Heart right ventricle (tissue), 16 donors: Measurements from ENCODE around the gene TRIM63. TPM values are rescaled to one million over a fixed set of nuclear protein-coding genes. Genes with fewer than 3 reads are reported as not detected.
A peak's percentile ranks its signal among the peaks of the same experiment; 100 is the strongest.

Experiments
- ATAC-seq, 8 donors: fragments of 200-7000 bp; cut with Tn5 transposase; one replicate each; pipeline ENCODE4 v1.9.1; 2020; ENCODE audit warnings: mild to moderate bottlenecking in 8 of 8, moderate library complexity in 8 of 8, moderate number of reproducible peaks in 1 of 8
- DNase-seq, 2 donors: peaks; one replicate each; pipeline ENCODE4 v3.0.0-alpha.2; 2020
- H3K27ac ChIP-seq, 10 donors: fragments of 200-600 bp; sonication (generic) in 2 of 10; one replicate each; pipeline versions ENCODE4 v1.5.0 to v1.8.0; 2020 to 2022; ENCODE audit warnings: mild to moderate bottlenecking in 3 of 10
- H3K27me3 ChIP-seq, 7 donors: fragments of 200-600 bp; one replicate each; pipeline ENCODE4 v1.8.0; 2021 to 2022; ENCODE audit warnings: mild to moderate bottlenecking in 2 of 7
- H3K36me3 ChIP-seq, 9 donors: fragments of 200-600 bp; sonication (generic) in 1 of 9; one replicate each; pipeline versions ENCODE4 v1.5.0 to v1.8.0; 2020 to 2022; ENCODE audit warnings: mild to moderate bottlenecking in 2 of 9
- H3K4me1 ChIP-seq, 9 donors: fragments of 200-600 bp; sonication (generic) in 1 of 9; one replicate each; pipeline versions ENCODE4 v1.5.0 to v1.8.0; 2020 to 2022; ENCODE audit warnings: mild to moderate bottlenecking in 4 of 9
- H3K4me3 ChIP-seq, 10 donors: fragments of 200-600 bp; sonication (generic) in 2 of 10; one replicate each; pipeline versions ENCODE4 v1.5.0 to v1.8.0; 2020 to 2022; ENCODE audit warnings: mild to moderate bottlenecking in 7 of 10, moderate library complexity in 2 of 10
- H3K9me3 ChIP-seq, 11 donors: fragments of 200-600 bp in 10 of 11; sonication (generic) in 2 of 11; one replicate each; pipeline versions ENCODE4 v1.5.0 to v1.8.0; 2013 to 2022; ENCODE audit warnings: mild to moderate bottlenecking in 2 of 11, control low read depth in 1 of 11, moderate library complexity in 1 of 11
- CTCF ChIP-seq, 9 donors: fragments of 200-600 bp; sonication (generic) in 2 of 9; IDR thresholded peaks; one replicate each; pipeline versions ENCODE4 v1.5.0 to v1.8.0; 2021 to 2022; ENCODE audit warnings: antibody characterized with exemption in 9 of 9, mild to moderate bottlenecking in 5 of 9, moderate library complexity in 1 of 9
- WGBS, 2 donors: extraction: QIAGEN DNeasy Blood & Tissue Kit; methylation state at CpG; one replicate each; pipeline ENCODE4 v1.1.7; 2013; ENCODE audit warnings: inconsistent platforms in 1 of 2; 5-methylcytosine and 5-hydroxymethylcytosine counted together
- intact Hi-C, 10 donors: fragments of 100-400 bp; cut with DNase I; formaldehyde crosslinking; loops; one replicate each; pipeline versions ENCODE4 v1.11.1 to v1.14.2; 2022
- polyA plus RNA-seq, 2 donors: library from polyadenylated mRNA; stranded (reverse); fragments of 200-250 nt; gene quantifications; one replicate each; pipeline ENCODE4 v1.2.3, GENCODE V29; 2013
- total RNA-seq, 10 donors: library from RNA; stranded (reverse); fragmentation: NEBNext Ultra II Directional in 3 of 10; extraction: Animal tissue kit (Norgen Biotek cat#: 25700) in 3 of 10; gene quantifications; one replicate each; pipeline versions ENCODE4 v1.2.1 to v1.2.4, GENCODE V29; 2021 to 2023
- donor health status: Arrhythmogenic right ventricular cardiomyopathy.
- donor health status: ischemic (EF 13 %, LVEDD 7.1; RV severe dilation, severe dysfunction).
- donor health status: healthy with polysubstance abuse.
- donor health status: DM: no; HTN: yes; CAD: no.
- donor health status: DM: no; HTN: no; CAD: no.
- donor health status: ischemic (EF 25% LVEDD 6.9; RV normal size, moderate dysfunction).
- donor health status: ischemic (EF 25% LVEDD 5.7; RV mildly dilated, moderate dysfunction).
- donor health status: healthy.
- donor health status: DM: yes; HTN: yes; CAD: no.
- donor health status: Ischemic cardiomyopathy.
- donor health status: ischemic (EF 35%, LVEDD 5.7; RV mildly dilated, moderate dysfunction).
- donor health status: nonischemic (EF 11% LVEDD 7.7; RV severe dilation, severe dysfunction).
- donor health status: DM: yes; HTN: yes; CAD: no.
- donor health status: PGD.
- donor health status: ischemic (EF 29% LVEDD 5.4; RV normal size, mild dysfunction).
- donor health status: nonischemic (EF 23%, LVEDD 6.1; RV moderate dilation, normal function).

TRIM63 gene
- total and polyA plus RNA-seq, 12 donors, result 191 to 415 (median 222) TPM

- peaks cover 0 to 22% (median 4%) of the 10 kb centered on the region in 7 donors for H3K27me3 ChIP-seq
- DNase-seq (no peak), ATAC-seq (no peak)
- H3K9me3 ChIP-seq, result no peaks in the 10 kb centered on the region
- H3K4me1 ChIP-seq, result peaks cover 7 to 45% (median 17%) of the 10 kb centered on the region in 9 donors
- WGBS, 2 donors, result 55 to 58% methylated on average over 6 of the region's 6 CpGs
- intact Hi-C loops, result loop anchor here in 9 of 10 donors (2.0 to 10.0 kb wide), 9 partner anchors 44 to 124 kb away; no protein-coding TSS in a partner anchor
- TF ChIP-seq CTCF (IDR thresholded peaks at IDR 0.05), result no peak
- H3K36me3 ChIP-seq, result no peaks in the 10 kb centered on the region
- H3K27ac ChIP-seq, result peak overlapping the region in 8 of 10 donors; percentile 15 to 96 (median 93)
- no peak overlapping the region for H3K4me3 ChIP-seq
Measured at GRCh38 chr1:26037904-26038303, 29.5 kb downstream of the TRIM63 start.

- no peak for TF ChIP-seq CTCF (IDR thresholded peaks at IDR 0.05)
- Histone ChIP-seq H3K4me1 (peaks cover 7 to 38% (median 17%) of the 10 kb centered on the region in 9 donors), H3K9me3 (no peaks in the 10 kb centered on the region), H3K36me3 (no peaks in the 10 kb centered on the region), H3K27me3 (peaks cover 0 to 20% (median 2%) of the 10 kb centered on the region in 7 donors), H3K27ac (peak overlapping the region in 8 of 10 donors; percentile 85 to 96 (median 94)), H3K4me3 (peak overlapping the region in 2 of 10 donors; percentile 75 to 90)
- intact Hi-C loops, result loop anchor here in 9 of 10 donors (1.0 to 10.0 kb wide), 12 partner anchors 45 to 130 kb away; no protein-coding TSS in a partner anchor
- DNase-seq (no peak), ATAC-seq (no peak)
- WGBS, 2 donors, result 60 to 68% methylated on average over 10 of the region's 11 CpGs
Measured at GRCh38 chr1:26036756-26037281, 30.6 kb downstream of the TRIM63 start.

- peaks cover 0 to 1% (median 0%) of the 10 kb centered on the region in 9 donors for H3K36me3 ChIP-seq
- peak; percentile 80 to 95 (median 90) for ATAC-seq
- H3K27me3 ChIP-seq, result peaks cover 0 to 15% (median 0%) of the 10 kb centered on the region in 7 donors
- peak; percentile 83 to 87 for DNase-seq
- peak overlapping the region; percentile 75 to 94 (median 84) for H3K4me3 ChIP-seq
- intact Hi-C loops, result loop anchor here in 9 of 10 donors (1.0 to 10.0 kb wide), 13 partner anchors 46 to 198 kb away; partner anchors contain the start of gene CEP85 (in 1 of the 9)
- peaks cover 7 to 38% (median 17%) of the 10 kb centered on the region in 9 donors for H3K4me1 ChIP-seq
- WGBS, 2 donors, result 6 to 9% methylated on average over 39 of the region's 39 CpGs
- H3K9me3 ChIP-seq, result no peaks in the 10 kb centered on the region
- peak overlapping the region; percentile 83 to 96 (median 92) for H3K27ac ChIP-seq
- TF ChIP-seq CTCF (IDR thresholded peaks at IDR 0.05), result peak; percentile 98 to 100 (median 100)
Measured at GRCh38 chr1:26035959-26036755, 31.3 kb downstream of the TRIM63 start.
